ENCODE measurements around the gene COMT.

Gene COMT

GRCh38 chr22:19958083-19959042 lies 16.8 kb downstream of the COMT start (continued):
- TF ChIP-seq ZNF335 (tag by site-specific recombination; conservative IDR thresholded peaks at IDR 0.05), result no peak

DNA sequence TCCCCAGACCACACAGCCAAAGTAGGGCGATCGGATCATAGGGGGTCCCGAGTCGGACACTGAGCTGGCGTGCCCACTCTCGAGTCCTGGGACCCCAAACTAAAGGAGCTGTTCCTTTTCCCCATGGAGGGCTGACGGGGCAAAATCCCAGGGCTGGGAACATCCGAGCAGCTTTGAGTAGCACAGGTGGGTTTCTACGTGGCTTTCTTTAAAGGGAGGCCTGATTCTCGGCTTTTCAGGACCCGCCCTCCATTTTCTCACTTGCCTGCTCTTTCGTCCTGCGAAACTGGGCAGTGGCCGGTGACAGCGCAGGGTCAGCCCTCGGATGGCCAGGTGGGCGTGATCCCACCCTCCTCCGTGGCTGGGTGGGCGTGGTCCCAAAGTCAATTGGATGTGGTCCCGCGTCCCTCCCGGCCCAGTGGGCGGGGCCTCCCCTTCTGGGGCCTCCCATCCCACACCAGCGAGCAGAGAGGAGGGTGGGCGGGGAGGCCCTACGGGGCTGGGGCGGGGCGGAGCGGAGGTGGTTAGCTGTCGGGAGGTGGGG lies 17.5 kb downstream of the COMT start:
- peak overlapping the region; percentile 33 for H3K4me3 ChIP-seq (ENCODE audit: low read depth, low read length)
- POLR2A ChIA-PET, result interaction anchor here (0.6 to 1.4 kb wide), 3 partner anchors 105 to 239 kb away, joined by 3 to 5 read pairs (median 4); partner anchors contain the start of genes GNB1L and RTL10
- H3K27ac ChIP-seq (ENCODE audit: extremely low read depth, low read depth, low read length), result no peak overlapping the region
- H3K4me1 ChIP-seq (ENCODE audit: control insufficient read depth, insufficient read depth, low read length), result peaks cover 6% of the 10 kb centered on the region; the same call in 1 of the 2 replicates
- no peaks in the 10 kb centered on the region for H3K9me3 ChIP-seq (ENCODE audit: control insufficient read depth, insufficient read depth, low read depth, low read length)
- H3K36me3 ChIP-seq (ENCODE audit: control insufficient read depth in 2 of 2, insufficient read depth in 1 of 2, low read length in 2 of 2), result peaks cover 0 to 23% of the 10 kb centered on the region in 2 experiments; a peak in 1 of 3 replicates
- TF ChIP-seq ZBTB48 (tag by site-specific recombination; IDR thresholded peaks at IDR 0.05) (no peak), ZNF133 (tag by site-specific recombination; IDR thresholded peaks at IDR 0.05) (no peak), ZNF48 (tag by site-specific recombination; IDR thresholded peaks at IDR 0.05) (no peak), ZFP37 (tag by site-specific recombination; IDR thresholded peaks at IDR 0.05) (no peak), KLF9 (tag by site-specific recombination; IDR thresholded peaks at IDR 0.05; ENCODE audit: low read depth) (peak; percentile 99), EGR2 (tag by site-specific recombination; IDR thresholded peaks at IDR 0.05; ENCODE audit: low read depth) (peak; percentile 90), SP3 (tag by site-specific recombination; IDR thresholded peaks at IDR 0.05) (peak; percentile 90), ZNF830 (tag by site-specific recombination; IDR thresholded peaks at IDR 0.05; ENCODE audit: low read depth) (no peak), ZNF530 (tag by site-specific recombination; IDR thresholded peaks at IDR 0.05; ENCODE audit: low read depth) (no peak), IKZF3 (tag by site-specific recombination; IDR thresholded peaks at IDR 0.05) (peak; percentile 43; the same call in 1 of the 2 replicates), ZFHX2 (tag by site-specific recombination; conservative IDR thresholded peaks at IDR 0.05) (peak; percentile 95), KLF10 (tag by site-specific recombination; IDR thresholded peaks at IDR 0.05) (0 out of 2 replicates have a peak, but pooled peaks have one; percentile 57), OSR2 (tag by site-specific recombination; IDR thresholded peaks at IDR 0.05) (no peak), ZNF292 (tag by site-specific recombination; IDR thresholded peaks at IDR 0.05; ENCODE audit: borderline replicate concordance, low read depth) (no peak), SP2 (tag by site-specific recombination; IDR thresholded peaks at IDR 0.05) (peak; percentile 94), KLF1 (tag by site-specific recombination; IDR thresholded peaks at IDR 0.05) (peak; percentile 83), ZNF501 (tag by site-specific recombination; IDR thresholded peaks at IDR 0.05) (no peak), ZNF626 (tag by site-specific recombination; IDR thresholded peaks at IDR 0.05) (no peak), ZNF157 (tag by site-specific recombination; IDR thresholded peaks at IDR 0.05) (no peak), KLF16 (tag by site-specific recombination; IDR thresholded peaks at IDR 0.05) (peak; percentile 88; the same call in 1 of the 2 replicates)
- TF ChIP-seq, protein P1, sequence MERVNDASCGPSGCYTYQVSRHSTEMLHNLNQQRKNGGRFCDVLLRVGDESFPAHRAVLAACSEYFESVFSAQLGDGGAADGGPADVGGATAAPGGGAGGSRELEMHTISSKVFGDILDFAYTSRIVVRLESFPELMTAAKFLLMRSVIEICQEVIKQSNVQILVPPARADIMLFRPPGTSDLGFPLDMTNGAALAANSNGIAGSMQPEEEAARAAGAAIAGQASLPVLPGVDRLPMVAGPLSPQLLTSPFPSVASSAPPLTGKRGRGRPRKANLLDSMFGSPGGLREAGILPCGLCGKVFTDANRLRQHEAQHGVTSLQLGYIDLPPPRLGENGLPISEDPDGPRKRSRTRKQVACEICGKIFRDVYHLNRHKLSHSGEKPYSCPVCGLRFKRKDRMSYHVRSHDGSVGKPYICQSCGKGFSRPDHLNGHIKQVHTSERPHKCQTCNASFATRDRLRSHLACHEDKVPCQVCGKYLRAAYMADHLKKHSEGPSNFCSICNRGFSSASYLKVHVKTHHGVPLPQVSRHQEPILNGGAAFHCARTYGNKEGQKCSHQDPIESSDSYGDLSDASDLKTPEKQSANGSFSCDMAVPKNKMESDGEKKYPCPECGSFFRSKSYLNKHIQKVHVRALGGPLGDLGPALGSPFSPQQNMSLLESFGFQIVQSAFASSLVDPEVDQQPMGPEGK (tag by site-specific recombination; IDR thresholded peaks at IDR 0.05), result no peak
- TF ChIP-seq, protein P2, sequence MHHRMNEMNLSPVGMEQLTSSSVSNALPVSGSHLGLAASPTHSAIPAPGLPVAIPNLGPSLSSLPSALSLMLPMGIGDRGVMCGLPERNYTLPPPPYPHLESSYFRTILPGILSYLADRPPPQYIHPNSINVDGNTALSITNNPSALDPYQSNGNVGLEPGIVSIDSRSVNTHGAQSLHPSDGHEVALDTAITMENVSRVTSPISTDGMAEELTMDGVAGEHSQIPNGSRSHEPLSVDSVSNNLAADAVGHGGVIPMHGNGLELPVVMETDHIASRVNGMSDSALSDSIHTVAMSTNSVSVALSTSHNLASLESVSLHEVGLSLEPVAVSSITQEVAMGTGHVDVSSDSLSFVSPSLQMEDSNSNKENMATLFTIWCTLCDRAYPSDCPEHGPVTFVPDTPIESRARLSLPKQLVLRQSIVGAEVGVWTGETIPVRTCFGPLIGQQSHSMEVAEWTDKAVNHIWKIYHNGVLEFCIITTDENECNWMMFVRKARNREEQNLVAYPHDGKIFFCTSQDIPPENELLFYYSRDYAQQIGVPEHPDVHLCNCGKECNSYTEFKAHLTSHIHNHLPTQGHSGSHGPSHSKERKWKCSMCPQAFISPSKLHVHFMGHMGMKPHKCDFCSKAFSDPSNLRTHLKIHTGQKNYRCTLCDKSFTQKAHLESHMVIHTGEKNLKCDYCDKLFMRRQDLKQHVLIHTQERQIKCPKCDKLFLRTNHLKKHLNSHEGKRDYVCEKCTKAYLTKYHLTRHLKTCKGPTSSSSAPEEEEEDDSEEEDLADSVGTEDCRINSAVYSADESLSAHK (tag by site-specific recombination; IDR thresholded peaks at IDR 0.05), result peak; percentile 6; the same call in 1 of the 2 replicates
- TF ChIP-seq, protein P3, sequence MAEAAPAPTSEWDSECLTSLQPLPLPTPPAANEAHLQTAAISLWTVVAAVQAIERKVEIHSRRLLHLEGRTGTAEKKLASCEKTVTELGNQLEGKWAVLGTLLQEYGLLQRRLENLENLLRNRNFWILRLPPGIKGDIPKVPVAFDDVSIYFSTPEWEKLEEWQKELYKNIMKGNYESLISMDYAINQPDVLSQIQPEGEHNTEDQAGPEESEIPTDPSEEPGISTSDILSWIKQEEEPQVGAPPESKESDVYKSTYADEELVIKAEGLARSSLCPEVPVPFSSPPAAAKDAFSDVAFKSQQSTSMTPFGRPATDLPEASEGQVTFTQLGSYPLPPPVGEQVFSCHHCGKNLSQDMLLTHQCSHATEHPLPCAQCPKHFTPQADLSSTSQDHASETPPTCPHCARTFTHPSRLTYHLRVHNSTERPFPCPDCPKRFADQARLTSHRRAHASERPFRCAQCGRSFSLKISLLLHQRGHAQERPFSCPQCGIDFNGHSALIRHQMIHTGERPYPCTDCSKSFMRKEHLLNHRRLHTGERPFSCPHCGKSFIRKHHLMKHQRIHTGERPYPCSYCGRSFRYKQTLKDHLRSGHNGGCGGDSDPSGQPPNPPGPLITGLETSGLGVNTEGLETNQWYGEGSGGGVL (tag by site-specific recombination; IDR thresholded peaks at IDR 0.05), result no peak
- CTCF ChIA-PET, result interaction anchor here (0.6 to 0.7 kb wide), 4 partner anchors 54 to 231 kb away, joined by 3 to 4 read pairs (median 3); no protein-coding TSS in a partner anchor
